ENCODE measurements around the gene DOK4. TPM values are rescaled to one million over a fixed set of nuclear protein-coding genes. Genes with fewer than 3 reads are reported as not detected.

Gene DOK4
- total RNA-seq, 3 donors from 2014 or later: 68.4 to 143 (median 101) TPM

DNA sequence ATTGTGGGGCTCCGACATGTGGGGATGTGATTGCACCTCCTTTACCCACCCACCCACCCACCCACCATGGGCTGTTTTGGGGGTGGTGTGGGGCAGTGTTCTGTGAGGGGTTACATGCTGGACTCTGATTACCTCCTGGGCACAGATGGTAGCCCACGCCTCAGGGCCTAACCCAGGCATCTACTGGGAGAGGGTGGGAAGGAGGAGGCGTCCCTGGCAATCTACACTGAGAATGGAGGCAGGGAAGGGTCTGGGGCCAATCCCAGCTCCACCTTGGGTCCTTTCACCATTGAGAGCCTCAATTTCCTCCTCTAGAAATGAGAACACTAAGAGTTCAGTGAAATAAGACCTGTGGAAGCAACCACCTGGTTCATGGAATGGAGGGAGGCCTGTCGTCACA, 11.7 kb upstream of the DOK4 start:
- Histone ChIP-seq H3K9me3 (no peaks in the 10 kb centered on the region), H3K4me1 (ENCODE audit: low read depth) (no peaks in the 10 kb centered on the region), H3K36me3 (ENCODE audit: low read depth) (no peaks in the 10 kb centered on the region), H3K4me3 (no peak overlapping the region)
- ATAC-seq (no peak), DNase-seq (no peak)
- TF ChIP-seq, protein P1, sequence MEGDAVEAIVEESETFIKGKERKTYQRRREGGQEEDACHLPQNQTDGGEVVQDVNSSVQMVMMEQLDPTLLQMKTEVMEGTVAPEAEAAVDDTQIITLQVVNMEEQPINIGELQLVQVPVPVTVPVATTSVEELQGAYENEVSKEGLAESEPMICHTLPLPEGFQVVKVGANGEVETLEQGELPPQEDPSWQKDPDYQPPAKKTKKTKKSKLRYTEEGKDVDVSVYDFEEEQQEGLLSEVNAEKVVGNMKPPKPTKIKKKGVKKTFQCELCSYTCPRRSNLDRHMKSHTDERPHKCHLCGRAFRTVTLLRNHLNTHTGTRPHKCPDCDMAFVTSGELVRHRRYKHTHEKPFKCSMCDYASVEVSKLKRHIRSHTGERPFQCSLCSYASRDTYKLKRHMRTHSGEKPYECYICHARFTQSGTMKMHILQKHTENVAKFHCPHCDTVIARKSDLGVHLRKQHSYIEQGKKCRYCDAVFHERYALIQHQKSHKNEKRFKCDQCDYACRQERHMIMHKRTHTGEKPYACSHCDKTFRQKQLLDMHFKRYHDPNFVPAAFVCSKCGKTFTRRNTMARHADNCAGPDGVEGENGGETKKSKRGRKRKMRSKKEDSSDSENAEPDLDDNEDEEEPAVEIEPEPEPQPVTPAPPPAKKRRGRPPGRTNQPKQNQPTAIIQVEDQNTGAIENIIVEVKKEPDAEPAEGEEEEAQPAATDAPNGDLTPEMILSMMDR (IDR thresholded peaks at IDR 0.05): no peak
- intact Hi-C loops (cut with DNase I, micrococcal nuclease): no loop called here

DNA sequence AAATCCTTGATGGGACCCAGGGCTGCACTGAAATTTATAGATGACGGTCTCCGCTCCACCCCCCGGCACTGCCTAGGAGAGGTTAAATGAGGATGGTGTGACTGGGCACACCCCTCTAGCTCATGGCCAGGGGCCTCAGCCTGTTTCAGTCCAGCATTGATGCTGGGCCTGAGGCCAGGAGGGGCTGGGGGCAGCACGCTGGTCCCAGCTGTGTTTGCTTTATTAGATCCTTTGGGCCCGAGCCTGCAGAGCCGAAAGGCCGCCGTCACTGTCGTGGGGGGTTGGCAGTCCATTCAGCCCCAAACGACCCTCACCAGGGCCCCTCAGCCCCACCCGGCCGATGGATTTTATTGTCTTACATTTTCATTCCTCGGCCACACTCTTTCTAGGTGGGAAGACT, 10.8 kb upstream of the DOK4 start:
- DNase-seq (no peak), ATAC-seq (no peak)
- no peaks in the 10 kb centered on the region for H3K36me3 ChIP-seq (ENCODE audit: low read depth)
- no peak overlapping the region for H3K4me3 ChIP-seq
- intact Hi-C loops (cut with DNase I, micrococcal nuclease): no loop called here
- no peaks in the 10 kb centered on the region for H3K9me3 ChIP-seq
- H3K4me1 ChIP-seq (ENCODE audit: low read depth): no peaks in the 10 kb centered on the region
- TF ChIP-seq, protein P1 (IDR thresholded peaks at IDR 0.05): no peak

DNA sequence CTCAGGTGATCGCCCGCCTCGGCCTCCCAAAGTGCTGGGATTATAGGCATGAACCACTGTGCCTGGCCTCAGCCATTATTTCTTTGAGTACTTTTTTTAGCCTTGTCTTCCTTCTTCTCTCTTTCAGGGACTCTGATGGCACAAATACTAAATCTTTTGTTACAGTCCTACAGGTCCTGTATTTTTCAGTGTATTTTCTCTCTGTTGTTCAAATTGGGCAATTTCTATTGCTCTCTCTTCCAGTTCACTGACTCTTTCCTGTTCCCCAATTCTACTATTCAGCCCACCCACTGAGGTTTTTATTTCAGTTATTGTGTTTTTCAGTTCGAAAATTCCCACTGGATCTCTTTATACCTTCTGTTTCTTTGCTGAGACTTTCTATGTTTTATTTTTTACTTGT, 7.5 kb upstream of the DOK4 start:
- intact Hi-C loops (cut with DNase I, micrococcal nuclease): no loop called here
- TF ChIP-seq, protein P1 (IDR thresholded peaks at IDR 0.05): no peak
- Histone ChIP-seq H3K9me3 (no peaks in the 10 kb centered on the region), H3K4me1 (ENCODE audit: low read depth) (no peaks in the 10 kb centered on the region), H3K4me3 (no peak overlapping the region), H3K36me3 (ENCODE audit: low read depth) (no peaks in the 10 kb centered on the region)
- ATAC-seq (no peak), DNase-seq (no peak)

DNA sequence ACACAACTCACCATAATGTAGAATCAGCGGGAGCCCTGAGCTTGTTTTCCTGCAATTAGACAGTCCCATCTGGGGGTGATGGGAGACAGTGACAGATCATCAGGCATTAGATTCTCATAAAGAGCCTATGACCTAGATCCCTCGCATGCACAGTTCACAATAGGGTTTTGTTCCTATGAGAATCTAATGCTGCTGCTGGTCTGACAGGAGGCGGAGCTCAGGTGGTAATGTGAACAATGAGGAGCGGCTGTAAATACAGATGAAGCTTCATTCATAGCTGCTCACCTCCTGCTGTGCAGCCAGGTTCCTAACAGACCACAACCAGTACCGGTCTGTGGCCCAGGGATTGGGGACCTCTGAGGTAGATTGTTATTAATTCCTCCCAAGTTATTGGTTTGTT, 2.9 kb upstream of the DOK4 start:
- TF ChIP-seq, protein P1 (IDR thresholded peaks at IDR 0.05): no peak
- no peak for DNase-seq
- no peak for ATAC-seq
- Histone ChIP-seq H3K4me1 (ENCODE audit: low read depth) (peaks cover 12% of the 10 kb centered on the region), H3K36me3 (ENCODE audit: low read depth) (no peaks in the 10 kb centered on the region), H3K4me3 (no peak overlapping the region), H3K9me3 (no peaks in the 10 kb centered on the region)
- intact Hi-C loops (cut with DNase I, micrococcal nuclease): no loop called here

DNA sequence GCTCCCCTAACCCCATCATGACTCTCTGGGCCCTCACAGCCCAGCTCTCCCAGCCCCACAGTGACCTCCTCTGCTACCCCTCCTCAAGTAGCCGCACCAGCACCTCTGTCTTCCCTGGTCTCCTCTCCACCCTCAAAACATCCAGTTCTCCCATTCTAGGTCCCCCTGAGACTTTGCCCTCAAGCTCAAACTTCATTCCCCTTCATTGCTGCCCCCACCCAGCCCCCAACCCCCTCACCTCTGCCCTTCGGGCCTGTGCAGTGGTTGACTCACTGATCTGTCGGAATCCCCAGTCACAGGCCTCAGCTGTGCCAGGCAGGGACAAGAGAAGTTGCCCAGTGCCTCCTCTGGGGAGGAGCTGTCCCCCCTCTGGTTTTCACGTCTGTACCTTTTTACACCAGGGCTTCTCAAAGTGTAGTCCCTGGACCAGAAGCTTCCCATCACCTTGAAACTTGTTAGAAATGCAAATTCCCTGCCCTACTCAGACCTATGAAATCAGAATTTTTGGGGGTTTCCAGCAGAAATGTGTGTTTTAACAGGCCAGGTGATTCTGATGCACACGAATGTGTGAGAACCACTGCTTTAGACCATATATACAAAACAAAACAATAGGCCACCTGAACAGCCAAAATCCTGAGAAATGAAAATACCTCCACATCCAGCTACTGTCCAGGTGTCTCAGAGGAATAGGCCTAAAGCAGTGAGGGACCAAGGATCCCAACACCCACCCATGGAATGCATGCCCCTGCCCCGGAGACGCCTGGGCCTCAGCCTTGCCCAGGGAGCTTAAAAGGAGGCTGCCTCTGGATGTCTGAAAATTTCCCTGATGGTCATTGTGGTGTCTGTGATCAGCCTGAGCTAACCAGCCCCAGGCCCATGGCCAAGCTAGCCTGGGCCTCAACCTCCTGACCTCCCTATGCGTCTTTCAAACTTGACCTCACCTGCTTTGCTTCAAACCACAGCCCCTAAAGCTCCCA, 853 bp upstream of the DOK4 start:
- TF ChIP-seq, protein P1 (IDR thresholded peaks at IDR 0.05): no peak
- DNase-seq: peak in 1 of 3 donors; percentile 6
- ATAC-seq: no peak
- H3K36me3 ChIP-seq (ENCODE audit: low read depth): no peaks in the 10 kb centered on the region
- no peaks in the 10 kb centered on the region for H3K9me3 ChIP-seq
- peaks cover 12% of the 10 kb centered on the region for H3K4me1 ChIP-seq (ENCODE audit: low read depth)
- no peak overlapping the region for H3K4me3 ChIP-seq
- intact Hi-C loops (cut with DNase I, micrococcal nuclease): no loop called here

Data from mucosa of descending colon (tissue), 3 donors.